SK-N-SH treated with all-trans-retinoic acid at 6 μM for 48 hours (cell line): ENCODE data around the gene KIF14.

Experiments used
- CSDC2 ChIP-seq: fragments of 250-450 bp; sonication (Bioruptor Pico); IDR thresholded peaks from 2 replicates; pipeline ENCODE4 v1.5.0; 2020; ENCODE audit warnings: mild to moderate bottlenecking, moderate library complexity
- GLIS3 ChIP-seq: fragments of 250-450 bp; sonication (Bioruptor Pico); IDR thresholded peaks from 2 replicates; pipeline ENCODE4 v1.5.0; 2020; ENCODE audit warnings: mild to moderate bottlenecking, moderate library complexity
- TOX ChIP-seq: fragments of 250-450 bp; sonication (Bioruptor Pico); IDR thresholded peaks from 2 replicates; pipeline ENCODE4 v1.8.0; 2021; ENCODE audit warnings: mild to moderate bottlenecking, moderate library complexity, borderline replicate concordance
- ZFP3 ChIP-seq: fragments of 250-450 bp; sonication (Bioruptor Pico); IDR thresholded peaks from 2 replicates; pipeline ENCODE4 v1.5.0; 2020; ENCODE audit warnings: mild to moderate bottlenecking, moderate library complexity
- ZFP30 ChIP-seq: fragments of 450-650 bp; formaldehyde crosslinking; IDR thresholded peaks from 2 replicates; pipeline ENCODE4 v1.5.0; 2022; ENCODE audit warnings: mild to moderate bottlenecking, moderate library complexity
- ZNF565 ChIP-seq: fragments of 450-650 bp; formaldehyde crosslinking; conservative IDR thresholded peaks from 2 replicates; pipeline ENCODE4 v1.5.0; 2020; ENCODE audit warnings: low read depth, mild to moderate bottlenecking, moderate library complexity
- TF ChIP-seq, protein P1 (sequence below): fragments of 250-450 bp; sonication (Bioruptor Pico); IDR thresholded peaks from 2 replicates; pipeline ENCODE4 v1.5.1; 2020; ENCODE audit warnings: low read depth, mild to moderate bottlenecking, moderate library complexity

DNA sequence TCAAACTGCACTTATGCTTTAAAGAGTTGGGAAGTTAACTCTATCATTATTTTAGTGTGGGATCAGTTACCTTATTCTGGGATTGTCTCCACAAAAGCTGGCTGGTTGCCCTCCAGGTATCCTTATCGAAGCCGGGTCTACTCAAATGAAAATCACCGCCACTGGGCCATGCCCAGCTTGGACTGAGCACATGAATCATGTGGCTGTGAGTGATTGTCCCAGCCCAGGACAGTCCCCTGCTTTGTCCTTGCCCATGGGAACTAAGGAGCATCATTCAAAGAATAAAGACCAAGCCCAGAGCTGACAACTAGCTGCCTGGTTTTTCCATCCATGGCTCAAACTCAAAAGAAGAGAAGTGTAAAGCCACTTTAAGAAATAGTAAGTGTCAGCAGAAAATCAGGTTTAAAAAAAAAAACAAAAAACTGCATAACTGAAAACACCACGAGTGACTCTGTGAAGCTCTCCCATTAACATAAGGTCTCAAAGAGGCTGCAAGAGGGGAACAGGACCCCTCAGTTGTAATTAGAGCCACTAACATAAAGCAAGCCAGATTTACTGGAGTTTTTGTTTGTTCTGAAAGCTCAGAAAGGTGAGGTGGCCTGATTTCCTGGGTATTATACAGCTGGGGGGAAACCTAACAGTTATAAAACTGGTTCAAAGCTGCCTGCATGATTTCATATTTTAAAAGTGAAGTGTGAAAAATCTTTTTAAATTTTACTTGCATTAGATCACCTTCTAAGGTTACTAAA, 91.5 kb downstream of the KIF14 start:
- no peak for TF ChIP-seq ZFP3
- TF ChIP-seq TOX (CRISPR knock-in tag): no peak
- TF ChIP-seq CSDC2 (CRISPR knock-in tag): no peak
- TF ChIP-seq ZNF565 (CRISPR knock-in tag): no peak
- no peak for TF ChIP-seq GLIS3 (CRISPR knock-in tag)
- TF ChIP-seq ZFP30 (CRISPR knock-in tag): no peak
- TF ChIP-seq, protein P1, sequence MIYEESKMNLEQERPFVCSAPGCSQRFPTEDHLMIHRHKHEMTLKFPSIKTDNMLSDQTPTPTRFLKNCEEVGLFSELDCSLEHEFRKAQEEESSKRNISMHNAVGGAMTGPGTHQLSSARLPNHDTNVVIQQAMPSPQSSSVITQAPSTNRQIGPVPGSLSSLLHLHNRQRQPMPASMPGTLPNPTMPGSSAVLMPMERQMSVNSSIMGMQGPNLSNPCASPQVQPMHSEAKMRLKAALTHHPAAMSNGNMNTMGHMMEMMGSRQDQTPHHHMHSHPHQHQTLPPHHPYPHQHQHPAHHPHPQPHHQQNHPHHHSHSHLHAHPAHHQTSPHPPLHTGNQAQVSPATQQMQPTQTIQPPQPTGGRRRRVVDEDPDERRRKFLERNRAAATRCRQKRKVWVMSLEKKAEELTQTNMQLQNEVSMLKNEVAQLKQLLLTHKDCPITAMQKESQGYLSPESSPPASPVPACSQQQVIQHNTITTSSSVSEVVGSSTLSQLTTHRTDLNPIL: no peak
